ENCODE results near the gene CLMN.

CLMN gene

DNA sequence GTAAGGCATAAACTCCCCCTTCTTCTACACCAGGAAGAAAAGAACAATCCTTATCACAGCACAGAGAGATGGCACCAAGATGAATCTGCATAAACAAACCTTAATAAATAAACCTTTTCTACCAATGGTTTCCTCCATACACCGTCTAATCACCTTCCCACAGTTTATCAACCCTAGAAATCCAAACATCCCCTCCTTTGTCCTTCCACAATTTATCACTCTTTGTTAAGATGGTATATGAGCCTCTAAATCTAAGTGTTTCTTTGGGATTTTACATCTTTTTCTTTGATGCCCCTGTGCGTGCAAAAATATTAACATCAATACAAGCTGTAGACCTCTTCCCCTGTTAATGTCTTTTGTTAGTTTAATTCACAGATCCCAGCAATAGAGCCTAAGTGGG, 174.9 kb downstream of the CLMN start:
- Mint-ChIP-seq H3K4me1 (peaks cover 10% of the 10 kb centered on the region), H3K27me3 (ENCODE audit: low read depth, poor library complexity) (peaks cover 6% of the 10 kb centered on the region), H3K27ac (no peak overlapping the region), H3K9me3 (peaks cover 38% of the 10 kb centered on the region), H3K4me3 (no peak overlapping the region), H3K36me3 (ENCODE audit: low read depth) (peaks cover 51% of the 10 kb centered on the region)
- TF ChIP-seq, protein P1, sequence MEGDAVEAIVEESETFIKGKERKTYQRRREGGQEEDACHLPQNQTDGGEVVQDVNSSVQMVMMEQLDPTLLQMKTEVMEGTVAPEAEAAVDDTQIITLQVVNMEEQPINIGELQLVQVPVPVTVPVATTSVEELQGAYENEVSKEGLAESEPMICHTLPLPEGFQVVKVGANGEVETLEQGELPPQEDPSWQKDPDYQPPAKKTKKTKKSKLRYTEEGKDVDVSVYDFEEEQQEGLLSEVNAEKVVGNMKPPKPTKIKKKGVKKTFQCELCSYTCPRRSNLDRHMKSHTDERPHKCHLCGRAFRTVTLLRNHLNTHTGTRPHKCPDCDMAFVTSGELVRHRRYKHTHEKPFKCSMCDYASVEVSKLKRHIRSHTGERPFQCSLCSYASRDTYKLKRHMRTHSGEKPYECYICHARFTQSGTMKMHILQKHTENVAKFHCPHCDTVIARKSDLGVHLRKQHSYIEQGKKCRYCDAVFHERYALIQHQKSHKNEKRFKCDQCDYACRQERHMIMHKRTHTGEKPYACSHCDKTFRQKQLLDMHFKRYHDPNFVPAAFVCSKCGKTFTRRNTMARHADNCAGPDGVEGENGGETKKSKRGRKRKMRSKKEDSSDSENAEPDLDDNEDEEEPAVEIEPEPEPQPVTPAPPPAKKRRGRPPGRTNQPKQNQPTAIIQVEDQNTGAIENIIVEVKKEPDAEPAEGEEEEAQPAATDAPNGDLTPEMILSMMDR (IDR thresholded peaks at IDR 0.05): no peak
- no peak for DNase-seq

DNA sequence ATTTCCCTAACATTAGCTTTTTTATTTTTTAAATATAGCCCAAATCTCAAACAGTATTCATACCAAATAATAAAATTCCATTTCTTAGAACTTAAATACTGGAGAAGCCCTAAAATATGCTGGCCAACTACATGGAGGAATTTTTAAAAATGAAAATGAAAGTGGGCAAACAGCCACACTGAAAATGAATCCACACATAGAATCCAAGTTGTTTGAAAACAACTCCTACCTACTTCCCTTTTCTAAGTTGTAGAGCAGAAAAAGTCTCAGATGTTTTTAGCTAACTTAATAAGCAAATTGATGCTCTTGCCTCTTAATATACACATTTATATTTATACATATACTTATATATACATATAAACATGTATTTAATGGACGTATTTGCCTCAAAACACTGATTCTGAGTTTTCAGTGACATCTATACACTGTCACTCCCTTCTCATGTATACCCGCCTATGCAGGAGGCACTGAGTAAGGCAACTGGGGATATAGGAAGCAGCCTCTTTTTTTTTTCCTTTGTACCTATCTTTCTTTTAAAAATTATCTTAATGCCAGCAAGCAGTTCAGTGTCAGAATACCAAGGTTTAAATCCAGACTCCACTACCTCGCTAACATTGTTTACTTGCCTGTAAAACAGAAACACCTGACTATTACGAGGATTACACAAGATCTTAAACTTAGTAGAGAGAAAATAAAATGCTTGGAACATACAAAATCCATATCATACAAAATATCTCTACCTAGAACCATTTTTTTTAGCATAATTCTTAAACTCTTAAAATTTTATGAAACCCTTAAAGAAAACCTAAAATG, 175.7 kb downstream of the CLMN start:
- Mint-ChIP-seq H3K27me3 (ENCODE audit: low read depth, poor library complexity) (peaks cover 3% of the 10 kb centered on the region), H3K36me3 (ENCODE audit: low read depth) (peaks cover 50% of the 10 kb centered on the region), H3K4me3 (no peak overlapping the region), H3K4me1 (peaks cover 19% of the 10 kb centered on the region), H3K27ac (no peak overlapping the region), H3K9me3 (peaks cover 38% of the 10 kb centered on the region)
- TF ChIP-seq, protein P1 (IDR thresholded peaks at IDR 0.05): no peak
- no peak for DNase-seq

DNA sequence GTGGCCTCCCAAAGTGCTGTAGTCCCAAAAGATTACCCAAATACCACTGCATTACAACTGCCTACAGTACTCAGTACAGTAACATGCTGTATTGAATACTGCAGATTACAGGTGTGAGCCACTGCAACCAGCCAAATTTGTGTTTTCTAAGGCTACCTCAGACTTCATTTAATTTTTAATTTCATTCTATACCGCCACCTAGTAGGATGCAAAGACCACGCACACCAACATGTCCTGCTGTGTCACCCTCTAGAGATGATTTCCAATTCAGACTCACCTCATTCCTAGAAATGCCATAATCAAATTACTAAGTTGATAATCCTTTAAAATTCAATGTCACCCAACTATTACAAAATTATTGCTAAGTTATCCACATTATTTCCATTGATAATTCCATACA, 177.5 kb downstream of the CLMN start:
- TF ChIP-seq, protein P1 (IDR thresholded peaks at IDR 0.05): no peak
- H3K9me3 Mint-ChIP-seq: peaks cover 29% of the 10 kb centered on the region
- H3K4me3 Mint-ChIP-seq: no peak overlapping the region
- H3K36me3 Mint-ChIP-seq (ENCODE audit: low read depth): peaks cover 32% of the 10 kb centered on the region
- H3K4me1 Mint-ChIP-seq: peaks cover 34% of the 10 kb centered on the region
- H3K27ac Mint-ChIP-seq: no peak overlapping the region
- H3K27me3 Mint-ChIP-seq (ENCODE audit: low read depth, poor library complexity): no peaks in the 10 kb centered on the region
- DNase-seq: no peak

DNA sequence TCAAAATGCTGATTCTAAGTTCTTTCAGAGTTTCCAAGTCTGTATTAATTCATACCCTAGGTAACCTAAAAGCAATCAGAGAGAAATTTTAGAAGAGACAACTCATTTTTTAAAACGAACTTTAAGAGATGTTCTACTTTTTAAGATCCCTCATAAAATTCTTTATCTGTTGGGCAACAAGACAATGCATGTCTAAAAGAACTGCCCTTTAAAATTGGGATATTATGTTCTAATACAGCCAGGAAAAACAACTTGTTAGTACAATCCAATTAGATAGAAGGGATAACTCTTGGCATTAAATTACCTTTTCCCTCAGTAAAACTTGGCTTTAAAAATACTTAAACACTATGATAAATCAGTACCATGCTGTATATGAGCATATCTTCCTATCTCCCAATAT, 178.0 kb downstream of the CLMN start:
- H3K4me3 Mint-ChIP-seq: no peak overlapping the region
- H3K27me3 Mint-ChIP-seq (ENCODE audit: low read depth, poor library complexity): no peaks in the 10 kb centered on the region
- H3K27ac Mint-ChIP-seq: no peak overlapping the region
- DNase-seq: no peak
- H3K36me3 Mint-ChIP-seq (ENCODE audit: low read depth): peaks cover 27% of the 10 kb centered on the region
- peaks cover 35% of the 10 kb centered on the region for H3K4me1 Mint-ChIP-seq
- TF ChIP-seq, protein P1 (IDR thresholded peaks at IDR 0.05): no peak
- H3K9me3 Mint-ChIP-seq: peaks cover 25% of the 10 kb centered on the region

DNA sequence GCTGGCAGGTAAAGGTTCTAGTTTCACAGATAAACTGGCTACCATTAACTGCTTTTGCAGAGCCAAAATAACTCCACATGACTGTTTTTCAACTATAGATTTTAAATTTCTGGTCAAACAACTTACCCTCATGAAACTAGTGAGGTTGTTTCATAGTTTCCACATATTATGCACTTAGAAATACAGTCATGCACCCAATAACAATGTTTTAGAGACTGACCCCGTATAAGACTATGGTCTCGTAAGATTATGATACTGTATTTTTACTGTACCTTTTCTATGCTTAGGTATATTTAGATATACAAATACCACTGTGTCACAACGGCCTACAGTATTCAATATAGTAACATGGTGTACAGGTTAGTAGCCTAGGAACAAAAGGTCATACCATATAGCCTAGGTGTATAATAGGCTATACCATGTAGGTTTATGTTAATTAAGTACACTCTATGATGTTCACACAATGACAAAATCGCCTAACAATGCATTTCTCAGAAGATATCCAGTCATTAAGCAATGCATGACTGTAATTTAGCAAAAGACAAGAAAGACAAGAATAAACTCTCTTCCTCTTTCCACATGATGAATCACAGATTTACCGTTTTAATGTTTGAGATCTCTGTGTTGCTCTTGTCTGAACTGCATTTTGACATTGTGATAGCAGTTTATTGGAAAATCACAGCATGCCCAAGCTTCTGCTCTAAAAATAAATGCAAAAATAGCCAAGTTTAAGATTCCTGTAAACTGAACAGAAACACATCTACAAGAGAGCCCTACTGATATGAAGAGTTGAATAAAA, 179.4 kb downstream of the CLMN start:
- no peak for DNase-seq
- Mint-ChIP-seq H3K36me3 (ENCODE audit: low read depth) (peaks cover 24% of the 10 kb centered on the region), H3K4me1 (peaks cover 34% of the 10 kb centered on the region), H3K27ac (no peak overlapping the region), H3K27me3 (ENCODE audit: low read depth, poor library complexity) (no peaks in the 10 kb centered on the region), H3K9me3 (peaks cover 13% of the 10 kb centered on the region), H3K4me3 (no peak overlapping the region)
- TF ChIP-seq, protein P1 (IDR thresholded peaks at IDR 0.05): no peak

Measured in nephron progenitor cell (in vitro differentiated cells).